GM21576 (cell line): Measurements from ENCODE around the gene CACNA1C.

Experiments
- ATAC-seq: cut with Tn5 transposase; IDR thresholded peaks from one replicate; pipeline ENCODE4 v1.9.1; 2021; ENCODE audit warnings: mild to moderate bottlenecking, moderate library complexity; ENCODE audit not compliant: unreplicated experiment

CACNA1C gene

GRCh38 chr12:2268471-2269286, 215.9 kb downstream of the CACNA1C start:
- ATAC-seq = no peak

GRCh38 chr12:2270846-2271245, 218.1 kb downstream of the CACNA1C start:
- no peak for ATAC-seq

- no peak for ATAC-seq
Observed at GRCh38 chr12:2271961-2272360, 219.2 kb downstream of the CACNA1C start.

GRCh38 chr12:2273288-2273687, 220.5 kb downstream of the CACNA1C start:
- ATAC-seq = no peak

- ATAC-seq = no peak
Observed at GRCh38 chr12:2273751-2274150, 221.0 kb downstream of the CACNA1C start.

- no peak for ATAC-seq
Observed at GRCh38 chr12:2274733-2275132, 221.9 kb downstream of the CACNA1C start.

- ATAC-seq = no peak
Observed at GRCh38 chr12:2276288-2277033, 223.7 kb downstream of the CACNA1C start.

GRCh38 chr12:2277492-2278155, 224.8 kb downstream of the CACNA1C start:
- no peak for ATAC-seq

GRCh38 chr12:2281446-2281845, 228.7 kb downstream of the CACNA1C start:
- no peak for ATAC-seq

- ATAC-seq = no peak
Observed at GRCh38 chr12:2282318-2282717, 229.5 kb downstream of the CACNA1C start.

- ATAC-seq = no peak
Observed at GRCh38 chr12:2283480-2283879, 230.7 kb downstream of the CACNA1C start.

GRCh38 chr12:2283916-2284315, 231.1 kb downstream of the CACNA1C start:
- no peak for ATAC-seq

GRCh38 chr12:2284321-2284813, 231.6 kb downstream of the CACNA1C start:
- ATAC-seq = no peak

GRCh38 chr12:2284857-2285256, 232.1 kb downstream of the CACNA1C start:
- ATAC-seq = no peak

- ATAC-seq = no peak
Observed at GRCh38 chr12:2285462-2285861, 232.7 kb downstream of the CACNA1C start.

GRCh38 chr12:2286047-2286446, 233.3 kb downstream of the CACNA1C start:
- no peak for ATAC-seq

GRCh38 chr12:2286461-2287131, 233.8 kb downstream of the CACNA1C start:
- no peak for ATAC-seq

- no peak for ATAC-seq
Observed at GRCh38 chr12:2287151-2287550, 234.4 kb downstream of the CACNA1C start.

- ATAC-seq = no peak
Observed at GRCh38 chr12:2287589-2287988, 234.8 kb downstream of the CACNA1C start.

- no peak for ATAC-seq
Observed at GRCh38 chr12:2288001-2288400, 235.2 kb downstream of the CACNA1C start.

GRCh38 chr12:2288471-2288870, 235.7 kb downstream of the CACNA1C start:
- ATAC-seq = no peak
